GM23338 (cell line): ENCODE measurements around the gene RPS21. TPM values are rescaled to one million over a fixed set of nuclear protein-coding genes. Genes with fewer than 3 reads are reported as not detected.

Source experiments
- ATAC-seq: fragments of 200-7000 bp; cut with Tn5 transposase; 3 replicates; pipeline ENCODE4 v1.9.1; 2020
- DNase-seq: peaks from one replicate; pipeline ENCODE4 v3.0.0-alpha.2; 2015; ENCODE audit warnings: low spot score
- H2AFZ ChIP-seq: fragments of 200-600 bp; sonication (generic); 2 replicates; pipeline ENCODE4 v1.8.0; 2016; ENCODE audit warnings: antibody characterized with exemption, mild to moderate bottlenecking, moderate library complexity
- H3F3A ChIP-seq: fragments of 200-600 bp; sonication (generic); replicated peaks from 2 replicates; pipeline ENCODE4 v1.8.0; 2017; ENCODE audit warnings: antibody characterized with exemption, mixed run types, low read depth
- H3K27ac ChIP-seq: fragments of 200-600 bp; sonication (generic); 2 replicates; pipeline ENCODE4 v1.6.1; 2016; ENCODE audit warnings: low read depth
- H3K27me3 ChIP-seq: fragments of 200-600 bp; sonication (generic); 2 replicates; pipeline ENCODE4 v1.8.0; 2016; ENCODE audit warnings: mild to moderate bottlenecking, mixed run types, moderate library complexity; ENCODE audit not compliant: insufficient read depth
- H3K36me3 ChIP-seq: fragments of 200-600 bp; sonication (generic); 2 replicates; pipeline ENCODE4 v1.8.0; 2016; ENCODE audit warnings: mild to moderate bottlenecking; ENCODE audit not compliant: insufficient read depth
- H3K4me1 ChIP-seq: fragments of 200-600 bp; sonication (generic); 2 replicates; pipeline ENCODE4 v1.8.0; 2016; ENCODE audit warnings: mild to moderate bottlenecking, moderate library complexity; ENCODE audit not compliant: insufficient read depth
- H3K4me2 ChIP-seq: fragments of 200-600 bp; sonication (generic); 2 replicates; pipeline ENCODE4 v1.7.1; 2017; ENCODE audit warnings: mixed run types
- H3K4me3 ChIP-seq: fragments of 200-600 bp; sonication (generic); 2 replicates; pipeline ENCODE4 v1.6.1; 2016; ENCODE audit warnings: mixed run types
- H3K79me2 ChIP-seq: fragments of 200-600 bp; sonication (generic); replicated peaks from 2 replicates; pipeline ENCODE4 v1.8.0; 2017; ENCODE audit warnings: mild to moderate bottlenecking; ENCODE audit not compliant: insufficient read depth
- H3K9me2 ChIP-seq: fragments of 200-600 bp; sonication (generic); 2 replicates; pipeline ENCODE4 v1.8.0; 2017; ENCODE audit not compliant: insufficient read depth
- H4K20me1 ChIP-seq: fragments of 200-600 bp; sonication (generic); replicated peaks from 2 replicates; pipeline ENCODE4 v1.8.0; 2017; ENCODE audit warnings: mild to moderate bottlenecking; ENCODE audit not compliant: insufficient read depth
- H3K27ac Mint-ChIP-seq: 2 replicates; pipeline ENCODE4 v1.8.0; 2020; ENCODE audit warnings: inconsistent platforms, mild to moderate bottlenecking, moderate library complexity, mixed read lengths
- H3K27me3 Mint-ChIP-seq: 3 replicates; pipeline ENCODE4 v1.8.0; 2022; ENCODE audit warnings: low read depth, mild to moderate bottlenecking, moderate library complexity, mixed read lengths, inconsistent platforms; ENCODE audit not compliant: insufficient read depth, poor library complexity
- H3K36me3 Mint-ChIP-seq: 3 replicates; pipeline ENCODE4 v1.8.0; 2021; ENCODE audit warnings: low read depth, mild to moderate bottlenecking, inconsistent platforms, moderate library complexity, mixed read lengths
- H3K4me1 Mint-ChIP-seq: 3 replicates; pipeline ENCODE4 v1.8.0; 2020; ENCODE audit warnings: mild to moderate bottlenecking, inconsistent platforms, mixed read lengths
- H3K4me3 Mint-ChIP-seq: 3 replicates; pipeline ENCODE4 v1.8.0; 2021; ENCODE audit warnings: moderate library complexity, mild to moderate bottlenecking, inconsistent platforms, mixed read lengths
- H3K9me3 Mint-ChIP-seq: 3 replicates; pipeline ENCODE4 v1.8.0; 2020; ENCODE audit warnings: moderate library complexity, mild to moderate bottlenecking, inconsistent platforms, mixed read lengths
- CREB1 ChIP-seq: fragments of 250-450 bp; sonication (Bioruptor Pico); IDR thresholded peaks from 2 replicates; pipeline ENCODE4 v1.5.0; 2020; ENCODE audit warnings: low read depth, mild to moderate bottlenecking, moderate library complexity
- CTCF ChIP-seq, 2 experiments: fragments of 200-600 bp in 1 of 2; sonication (generic) in 1 of 2; conservative IDR thresholded peaks; 2 replicates each; pipeline versions ENCODE4 v1.5.1 to v1.6.1; 2016 to 2017; ENCODE audit warnings: antibody characterized with exemption in 2 of 2, low read depth in 2 of 2, mild to moderate bottlenecking in 2 of 2, moderate library complexity in 1 of 2
- EZH2 ChIP-seq: fragments of 200-600 bp; sonication (generic); IDR thresholded peaks from one replicate; pipeline ENCODE4 v1.8.0; 2017; ENCODE audit warnings: antibody characterized with exemption, mild to moderate bottlenecking, low read depth; ENCODE audit not compliant: unreplicated experiment
- EZH2phosphoT487 ChIP-seq: fragments of 200-600 bp; sonication (generic); IDR thresholded peaks from one replicate; pipeline ENCODE4 v1.8.1; 2018; ENCODE audit warnings: antibody characterized with exemption; ENCODE audit not compliant: unreplicated experiment
- JUNB ChIP-seq: IDR thresholded peaks from one replicate; pipeline ENCODE4 v1.6.1; 2016; ENCODE audit warnings: antibody characterized with exemption; ENCODE audit not compliant: unreplicated experiment
- NANOG ChIP-seq: IDR thresholded peaks from 2 replicates; pipeline ENCODE4 v1.6.1; 2016; ENCODE audit warnings: antibody characterized with exemption, borderline replicate concordance
- POLR2AphosphoS5 ChIP-seq: IDR thresholded peaks from 2 replicates; pipeline ENCODE4 v1.6.1; 2016; ENCODE audit warnings: antibody characterized with exemption, low read depth
- STAT1 ChIP-seq: IDR thresholded peaks from one replicate; pipeline ENCODE4 v1.6.1; 2016; ENCODE audit warnings: antibody characterized with exemption; ENCODE audit not compliant: unreplicated experiment
- ZNF331 ChIP-seq: fragments of 250-450 bp; sonication (Bioruptor Pico); IDR thresholded peaks from 2 replicates; pipeline ENCODE4 v1.5.0; 2020; ENCODE audit warnings: low read depth, mild to moderate bottlenecking, moderate library complexity
- ZNF462 ChIP-seq: fragments of 250-450 bp; sonication (Bioruptor Pico); IDR thresholded peaks from 2 replicates; pipeline ENCODE4 v1.5.0; 2020; ENCODE audit warnings: mild to moderate bottlenecking, moderate library complexity
- polyA plus RNA-seq: library from polyadenylated mRNA; unstranded; fragments of >200 nt; fragmentation: Nextera tagmentation; extraction: Ambion mirVana; gene quantifications from 2 replicates; pipeline ENCODE4 v1.2.1, GENCODE V29; 2016
- total RNA-seq: library from RNA; depleted of rRNA; stranded (reverse); fragments of >200 nt; shearing (Covaris generic); gene quantifications from 2 replicates; pipeline ENCODE4 v1.2.3, GENCODE V29; 2014

The RPS21 gene
- total and polyA plus RNA-seq, 2 experiments from 2014 or later = 759 to 2,298 TPM

- Mint-ChIP-seq H3K27me3 (peaks cover 2% of the 10 kb centered on the region), H3K4me3 (no peak overlapping the region), H3K36me3 (no peaks in the 10 kb centered on the region), H3K27ac (no peak overlapping the region), H3K9me3 (no peaks in the 10 kb centered on the region), H3K4me1 (peaks cover 9% of the 10 kb centered on the region)
- H3K27me3 ChIP-seq = no peaks in the 10 kb centered on the region
- no peaks in the 10 kb centered on the region for H3K79me2 ChIP-seq
- DNase-seq (no peak), ATAC-seq (peak; percentile 11; the same call in 2 of the 3 replicates)
- peaks cover 8% of the 10 kb centered on the region; the same call in 1 of the 2 replicates for H3F3A ChIP-seq
- TF ChIP-seq EZH2phosphoT487 (no peak), EZH2 (no peak), CTCF (conservative IDR thresholded peaks at IDR 0.05; ENCODE audit: low read depth in 2 of 2) (0 out of 4 replicates have a peak, but pooled peaks of 1 of the 2 experiments have one; percentile 4)
- H4K20me1 ChIP-seq = no peaks in the 10 kb centered on the region
- no peaks in the 10 kb centered on the region for H3K4me1 ChIP-seq
- H3K36me3 ChIP-seq = no peaks in the 10 kb centered on the region
- H3K4me3 ChIP-seq = no peak overlapping the region
- H3K9me2 ChIP-seq = no peaks in the 10 kb centered on the region
- H2AFZ ChIP-seq = no peak overlapping the region
- H3K4me2 ChIP-seq = no peak overlapping the region
- no peak overlapping the region for H3K27ac ChIP-seq
These were observed 34.2 kb downstream of the RPS21 start for GRCh38 chr20:62420846-62421715.

GRCh38 chr20:62421716-62421990 lies 34.8 kb downstream of the RPS21 start:
- Histone ChIP-seq H3K4me3 (no peak overlapping the region), H3K27ac (no peak overlapping the region), H3K9me2 (no peaks in the 10 kb centered on the region), H3K36me3 (no peaks in the 10 kb centered on the region), H3K79me2 (no peaks in the 10 kb centered on the region), H3F3A (peaks cover 12% of the 10 kb centered on the region), H3K27me3 (no peaks in the 10 kb centered on the region), H3K4me1 (peaks cover 3% of the 10 kb centered on the region; the same call in 1 of the 2 replicates), H4K20me1 (no peaks in the 10 kb centered on the region), H2AFZ (no peak overlapping the region), H3K4me2 (no peak overlapping the region)
- H3K27me3 Mint-ChIP-seq = peaks cover 2% of the 10 kb centered on the region
- H3K9me3 Mint-ChIP-seq = no peaks in the 10 kb centered on the region
- H3K4me3 Mint-ChIP-seq = no peak overlapping the region
- DNase-seq (no peak), ATAC-seq (no peak)
- no peak overlapping the region for H3K27ac Mint-ChIP-seq
- H3K4me1 Mint-ChIP-seq = peaks cover 14% of the 10 kb centered on the region
- H3K36me3 Mint-ChIP-seq = no peaks in the 10 kb centered on the region
- TF ChIP-seq CREB1 (CRISPR knock-in tag) (no peak), JUNB (no peak), ZNF462 (no peak), POLR2AphosphoS5 (no peak), NANOG (no peak), EZH2phosphoT487 (no peak), CTCF (conservative IDR thresholded peaks at IDR 0.05; ENCODE audit: low read depth in 2 of 2) (no peak), STAT1 (no peak), ZNF331 (CRISPR knock-in tag) (no peak), EZH2 (no peak)
